ENCODE measurements around the gene CDK5R2.

The CDK5R2 gene

GRCh38 chr2:218981390-218981880 lies 22.0 kb downstream of the CDK5R2 start:
- ATAC-seq, result no peak
- Mint-ChIP-seq H3K36me3 (no peaks in the 10 kb centered on the region), H3K27me3 (peaks cover 99% of the 10 kb centered on the region), H3K27ac (peak overlapping the region; percentile 11), H3K4me3 (peak overlapping the region; percentile 62), H3K4me1 (peaks cover 34% of the 10 kb centered on the region), H3K9me3 (no peaks in the 10 kb centered on the region)

GRCh38 chr2:218981881-218982585 lies 22.6 kb downstream of the CDK5R2 start:
- Mint-ChIP-seq H3K36me3 (no peaks in the 10 kb centered on the region), H3K27ac (no peak overlapping the region), H3K4me1 (peaks cover 34% of the 10 kb centered on the region), H3K27me3 (peaks cover 99% of the 10 kb centered on the region), H3K4me3 (peak overlapping the region; percentile 46), H3K9me3 (no peaks in the 10 kb centered on the region)
- ATAC-seq, result no peak

- Mint-ChIP-seq H3K9me3 (no peaks in the 10 kb centered on the region), H3K27ac (no peak overlapping the region), H3K4me3 (no peak overlapping the region), H3K4me1 (peaks cover 34% of the 10 kb centered on the region), H3K36me3 (no peaks in the 10 kb centered on the region), H3K27me3 (peaks cover 99% of the 10 kb centered on the region)
- ATAC-seq, result no peak
Observed at GRCh38 chr2:218982586-218983262, 23.3 kb downstream of the CDK5R2 start.

GRCh38 chr2:218983263-218983933 lies 23.9 kb downstream of the CDK5R2 start:
- H3K4me1 Mint-ChIP-seq, result peaks cover 34% of the 10 kb centered on the region
- no peaks in the 10 kb centered on the region for H3K9me3 Mint-ChIP-seq
- peaks cover 97% of the 10 kb centered on the region for H3K27me3 Mint-ChIP-seq
- no peak overlapping the region for H3K27ac Mint-ChIP-seq
- ATAC-seq, result no peak
- H3K36me3 Mint-ChIP-seq, result no peaks in the 10 kb centered on the region
- H3K4me3 Mint-ChIP-seq, result no peak overlapping the region

GRCh38 chr2:218983934-218984238 lies 24.4 kb downstream of the CDK5R2 start:
- Mint-ChIP-seq H3K27me3 (peaks cover 97% of the 10 kb centered on the region), H3K4me3 (no peak overlapping the region), H3K4me1 (peaks cover 34% of the 10 kb centered on the region), H3K27ac (no peak overlapping the region), H3K36me3 (no peaks in the 10 kb centered on the region), H3K9me3 (no peaks in the 10 kb centered on the region)
- no peak for ATAC-seq

GRCh38 chr2:218984239-218985020 lies 25.0 kb downstream of the CDK5R2 start:
- no peak for ATAC-seq
- no peaks in the 10 kb centered on the region for H3K9me3 Mint-ChIP-seq

GRCh38 chr2:218985021-218985324 lies 25.5 kb downstream of the CDK5R2 start, which contains the start of gene FEV:
Gene FEV, minus strand, starts transcription at chr2:218985184. Its CDS starts 109 bp downstream, at chr2:218985075.
- Mint-ChIP-seq H3K27me3 (peaks cover 97% of the 10 kb centered on the region), H3K4me3 (peak within 1 kb of the TSS; percentile 12), H3K36me3 (no peaks in the 10 kb centered on the region), H3K27ac (no peak within 1 kb of the TSS), H3K9me3 (no peaks in the 10 kb centered on the region), H3K4me1 (peaks cover 28% of the 10 kb centered on the region)
- ATAC-seq, result no peak

More at GRCh38 chr2:218984239-218985020, 25.0 kb downstream of the CDK5R2 start:
- H3K27me3 Mint-ChIP-seq, result peaks cover 97% of the 10 kb centered on the region
- peak overlapping the region; percentile 12 for H3K4me3 Mint-ChIP-seq
- H3K36me3 Mint-ChIP-seq, result no peaks in the 10 kb centered on the region
- H3K27ac Mint-ChIP-seq, result no peak overlapping the region
- peaks cover 33% of the 10 kb centered on the region for H3K4me1 Mint-ChIP-seq

GRCh38 chr2:218985325-218986091 lies 26.0 kb downstream of the CDK5R2 start:
- no peaks in the 10 kb centered on the region for H3K36me3 Mint-ChIP-seq
- peaks cover 97% of the 10 kb centered on the region for H3K27me3 Mint-ChIP-seq
- H3K27ac Mint-ChIP-seq, result no peak overlapping the region
- peak overlapping the region; percentile 11 for H3K4me3 Mint-ChIP-seq
- peaks cover 23% of the 10 kb centered on the region for H3K4me1 Mint-ChIP-seq
- H3K9me3 Mint-ChIP-seq, result no peaks in the 10 kb centered on the region
- peak; percentile 9 for ATAC-seq

GRCh38 chr2:218986148-218986761 lies 26.8 kb downstream of the CDK5R2 start:
- Mint-ChIP-seq H3K36me3 (no peaks in the 10 kb centered on the region), H3K4me1 (peaks cover 17% of the 10 kb centered on the region), H3K4me3 (peak overlapping the region; percentile 11), H3K27ac (no peak overlapping the region), H3K27me3 (peaks cover 97% of the 10 kb centered on the region), H3K9me3 (no peaks in the 10 kb centered on the region)
- no peak for ATAC-seq

- Mint-ChIP-seq H3K27ac (no peak overlapping the region), H3K4me3 (no peak overlapping the region)
- ATAC-seq, result no peak
Observed at GRCh38 chr2:218988164-218988563, 28.7 kb downstream of the CDK5R2 start.

GRCh38 chr2:218988650-218989049 lies 29.2 kb downstream of the CDK5R2 start:
- H3K9me3 Mint-ChIP-seq, result no peaks in the 10 kb centered on the region
- H3K27me3 Mint-ChIP-seq, result peaks cover 93% of the 10 kb centered on the region
- no peak overlapping the region for H3K4me3 Mint-ChIP-seq
- no peaks in the 10 kb centered on the region for H3K36me3 Mint-ChIP-seq
- H3K4me1 Mint-ChIP-seq, result peaks cover 14% of the 10 kb centered on the region
- ATAC-seq, result no peak
- no peak overlapping the region for H3K27ac Mint-ChIP-seq

More at GRCh38 chr2:218988164-218988563, 28.7 kb downstream of the CDK5R2 start:
- Mint-ChIP-seq H3K27me3 (peaks cover 95% of the 10 kb centered on the region), H3K9me3 (no peaks in the 10 kb centered on the region), H3K36me3 (no peaks in the 10 kb centered on the region), H3K4me1 (peaks cover 14% of the 10 kb centered on the region)

GRCh38 chr2:218990052-218990451 lies 30.6 kb downstream of the CDK5R2 start:
- no peaks in the 10 kb centered on the region for H3K36me3 Mint-ChIP-seq
- peaks cover 92% of the 10 kb centered on the region for H3K27me3 Mint-ChIP-seq
- no peak for ATAC-seq

GRCh38 chr2:218990612-218991011 lies 31.1 kb downstream of the CDK5R2 start:
- Mint-ChIP-seq H3K36me3 (no peaks in the 10 kb centered on the region), H3K9me3 (no peaks in the 10 kb centered on the region), H3K27ac (no peak overlapping the region), H3K4me1 (peaks cover 6% of the 10 kb centered on the region), H3K4me3 (no peak overlapping the region), H3K27me3 (peaks cover 92% of the 10 kb centered on the region)
- no peak for ATAC-seq

More at GRCh38 chr2:218990052-218990451, 30.6 kb downstream of the CDK5R2 start:
- Mint-ChIP-seq H3K4me3 (no peak overlapping the region), H3K9me3 (no peaks in the 10 kb centered on the region), H3K4me1 (peaks cover 8% of the 10 kb centered on the region), H3K27ac (no peak overlapping the region)

- Mint-ChIP-seq H3K4me3 (no peak overlapping the region), H3K9me3 (no peaks in the 10 kb centered on the region), H3K27me3 (peaks cover 92% of the 10 kb centered on the region), H3K27ac (no peak overlapping the region), H3K36me3 (no peaks in the 10 kb centered on the region), H3K4me1 (no peaks in the 10 kb centered on the region)
- ATAC-seq, result no peak
Observed at GRCh38 chr2:218991674-218992168, 32.3 kb downstream of the CDK5R2 start.
